Measurements from ENCODE around the gene AKAP13.

Gene AKAP13

GRCh38 chr15:85770096-85771041 is 390.0 kb downstream of the AKAP13 start:
- DNase-seq (ENCODE audit: low read depth, low spot score) = no peak
- H3K4me3 ChIP-seq (ENCODE audit: low read length) = no peak overlapping the region

- no peak overlapping the region for H3K4me3 ChIP-seq (ENCODE audit: low read length)
- no peak for DNase-seq (ENCODE audit: low read depth, low spot score)
Measured at GRCh38 chr15:85771271-85771670, 390.9 kb downstream of the AKAP13 start.

GRCh38 chr15:85771781-85772445 is 391.5 kb downstream of the AKAP13 start:
- DNase-seq (ENCODE audit: low read depth, low spot score) = no peak
- H3K4me3 ChIP-seq (ENCODE audit: low read length) = no peak overlapping the region

- no peak overlapping the region for H3K4me3 ChIP-seq (ENCODE audit: low read length)
- no peak for DNase-seq (ENCODE audit: low read depth, low spot score)
Measured at GRCh38 chr15:85772668-85773067, 392.3 kb downstream of the AKAP13 start.

- no peak overlapping the region for H3K4me3 ChIP-seq (ENCODE audit: low read length)
- DNase-seq (ENCODE audit: low read depth, low spot score) = no peak
Measured at GRCh38 chr15:85773249-85773648, 392.8 kb downstream of the AKAP13 start.

GRCh38 chr15:85773970-85774369 is 393.6 kb downstream of the AKAP13 start:
- DNase-seq (ENCODE audit: low read depth, low spot score) = no peak

GRCh38 chr15:85777250-85778106 is 397.1 kb downstream of the AKAP13 start:
- no peak overlapping the region for H3K4me3 ChIP-seq (ENCODE audit: low read length)
- DNase-seq (ENCODE audit: low read depth, low spot score) = no peak

More at GRCh38 chr15:85773970-85774369, 393.6 kb downstream of the AKAP13 start:
- no peak overlapping the region for H3K4me3 ChIP-seq (ENCODE audit: low read length)

GRCh38 chr15:85778107-85778776 is 397.8 kb downstream of the AKAP13 start:
- DNase-seq (ENCODE audit: low read depth, low spot score) = no peak
- H3K4me3 ChIP-seq (ENCODE audit: low read length) = no peak overlapping the region

- no peak for DNase-seq (ENCODE audit: low read depth, low spot score)
- H3K4me3 ChIP-seq (ENCODE audit: low read length) = no peak overlapping the region
Measured at GRCh38 chr15:85779249-85779648, 398.8 kb downstream of the AKAP13 start.

- DNase-seq (ENCODE audit: low read depth, low spot score) = no peak
Measured at GRCh38 chr15:85780225-85780985, 400.0 kb downstream of the AKAP13 start.

GRCh38 chr15:85781099-85781498 is 400.7 kb downstream of the AKAP13 start:
- no peak for DNase-seq (ENCODE audit: low read depth, low spot score)
- no peak overlapping the region for H3K4me3 ChIP-seq (ENCODE audit: low read length)

More at GRCh38 chr15:85780225-85780985, 400.0 kb downstream of the AKAP13 start:
- H3K4me3 ChIP-seq (ENCODE audit: low read length) = no peak overlapping the region

GRCh38 chr15:85782064-85782463 is 401.7 kb downstream of the AKAP13 start:
- DNase-seq (ENCODE audit: low read depth, low spot score) = no peak
- no peak overlapping the region for H3K4me3 ChIP-seq (ENCODE audit: low read length)

GRCh38 chr15:85785887-85786780 is 405.7 kb downstream of the AKAP13 start:
- peak overlapping the region; percentile 31 for H3K4me3 ChIP-seq (ENCODE audit: low read length)
- DNase-seq (ENCODE audit: low read depth, low spot score) = no peak

GRCh38 chr15:85786781-85787114 is 406.3 kb downstream of the AKAP13 start:
- DNase-seq (ENCODE audit: low read depth, low spot score) = no peak
- no peak overlapping the region for H3K4me3 ChIP-seq (ENCODE audit: low read length)

- no peak overlapping the region for H3K4me3 ChIP-seq (ENCODE audit: low read length)
- DNase-seq (ENCODE audit: low read depth, low spot score) = no peak
Measured at GRCh38 chr15:85788771-85789495, 408.5 kb downstream of the AKAP13 start.

GRCh38 chr15:85789496-85789875 is 409.1 kb downstream of the AKAP13 start:
- no peak overlapping the region for H3K4me3 ChIP-seq (ENCODE audit: low read length)
- no peak for DNase-seq (ENCODE audit: low read depth, low spot score)
